BE2C (cell line): ENCODE data around the gene TMIGD2.

Experiments used
- DNase-seq: peaks from one replicate; pipeline ENCODE4 v3.0.0-alpha.2; 2020
- H3K27me3 ChIP-seq: fragments of 250-450 bp; sonication (Bioruptor Pico); 2 replicates; pipeline ENCODE4 v1.5.1; 2020; ENCODE audit warnings: mild to moderate bottlenecking
- H3K36me3 ChIP-seq: fragments of 250-450 bp; sonication (Bioruptor Pico); 2 replicates; pipeline ENCODE4 v1.5.1; 2020; ENCODE audit warnings: mild to moderate bottlenecking
- H3K4me1 ChIP-seq: fragments of 250-450 bp; sonication (Bioruptor Pico); 2 replicates; pipeline ENCODE4 v1.5.1; 2020
- H3K4me3 ChIP-seq: 2 replicates; pipeline ENCODE4 v1.5.1; 2011; ENCODE audit warnings: low read depth, low read length
- H3K9me3 ChIP-seq: fragments of 250-450 bp; sonication (Bioruptor Pico); 2 replicates; pipeline ENCODE4 v1.5.1; 2020
- TF ChIP-seq, protein P1 (sequence below): IDR thresholded peaks from 2 replicates; pipeline ENCODE4 v1.5.1; 2012; ENCODE audit warnings: mild to moderate bottlenecking, low read depth, low read length

Gene TMIGD2

GRCh38 chr19:4301590-4302242 is 473 bp downstream of the TMIGD2 start:
- Histone ChIP-seq H3K36me3 (peaks cover 8% of the 10 kb centered on the region; the same call in 1 of the 2 replicates), H3K27me3 (no peaks in the 10 kb centered on the region), H3K4me3 (no peak overlapping the region), H3K4me1 (peaks cover 8% of the 10 kb centered on the region), H3K9me3 (no peaks in the 10 kb centered on the region)
- DNase-seq: peak; percentile 56
- TF ChIP-seq, protein P1, sequence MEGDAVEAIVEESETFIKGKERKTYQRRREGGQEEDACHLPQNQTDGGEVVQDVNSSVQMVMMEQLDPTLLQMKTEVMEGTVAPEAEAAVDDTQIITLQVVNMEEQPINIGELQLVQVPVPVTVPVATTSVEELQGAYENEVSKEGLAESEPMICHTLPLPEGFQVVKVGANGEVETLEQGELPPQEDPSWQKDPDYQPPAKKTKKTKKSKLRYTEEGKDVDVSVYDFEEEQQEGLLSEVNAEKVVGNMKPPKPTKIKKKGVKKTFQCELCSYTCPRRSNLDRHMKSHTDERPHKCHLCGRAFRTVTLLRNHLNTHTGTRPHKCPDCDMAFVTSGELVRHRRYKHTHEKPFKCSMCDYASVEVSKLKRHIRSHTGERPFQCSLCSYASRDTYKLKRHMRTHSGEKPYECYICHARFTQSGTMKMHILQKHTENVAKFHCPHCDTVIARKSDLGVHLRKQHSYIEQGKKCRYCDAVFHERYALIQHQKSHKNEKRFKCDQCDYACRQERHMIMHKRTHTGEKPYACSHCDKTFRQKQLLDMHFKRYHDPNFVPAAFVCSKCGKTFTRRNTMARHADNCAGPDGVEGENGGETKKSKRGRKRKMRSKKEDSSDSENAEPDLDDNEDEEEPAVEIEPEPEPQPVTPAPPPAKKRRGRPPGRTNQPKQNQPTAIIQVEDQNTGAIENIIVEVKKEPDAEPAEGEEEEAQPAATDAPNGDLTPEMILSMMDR: no peak

GRCh38 chr19:4300589-4300988 is 1.6 kb downstream of the TMIGD2 start:
- Histone ChIP-seq H3K36me3 (no peaks in the 10 kb centered on the region), H3K4me1 (peaks cover 11% of the 10 kb centered on the region), H3K4me3 (no peak overlapping the region), H3K9me3 (no peaks in the 10 kb centered on the region), H3K27me3 (no peaks in the 10 kb centered on the region)
- no peak for DNase-seq
- TF ChIP-seq, protein P1: no peak

DNA sequence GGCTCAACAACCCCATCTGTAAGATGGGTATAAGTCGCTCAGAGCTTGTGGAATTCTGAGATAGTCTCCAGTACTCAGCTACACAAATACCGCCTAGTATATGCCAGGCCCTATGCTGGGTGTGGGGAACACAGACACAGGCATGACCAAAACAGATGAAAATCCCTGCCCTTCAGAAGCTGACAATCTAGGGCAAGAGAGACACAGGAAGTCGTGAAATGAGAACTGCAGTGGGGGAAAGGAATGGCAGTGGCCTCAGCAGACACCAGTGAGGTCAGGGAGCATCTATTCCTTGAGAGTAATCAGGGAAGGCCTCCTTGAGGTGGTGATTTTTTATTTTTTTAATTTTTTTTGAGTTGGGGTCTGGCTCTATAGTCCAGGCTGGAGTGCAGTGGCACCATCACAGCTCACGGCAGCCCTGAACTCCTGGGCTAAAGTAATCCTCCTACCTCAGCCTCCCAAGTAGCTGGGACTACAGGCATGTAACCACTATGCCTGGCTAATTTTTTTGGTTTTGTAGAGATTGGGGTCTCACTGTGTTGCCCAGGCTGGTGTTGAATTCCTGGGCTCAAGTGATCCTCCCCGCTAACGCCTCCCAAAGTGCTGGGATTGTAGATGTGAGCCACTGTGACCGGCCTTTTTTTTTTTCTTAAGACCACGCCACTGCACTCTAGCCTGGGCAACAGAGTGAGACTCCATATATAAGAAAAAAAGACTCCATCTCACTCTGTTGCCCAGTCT is 3.2 kb downstream of the TMIGD2 start:
- DNase-seq: no peak
- no peaks in the 10 kb centered on the region for H3K9me3 ChIP-seq
- no peaks in the 10 kb centered on the region for H3K27me3 ChIP-seq
- H3K4me3 ChIP-seq: no peak overlapping the region
- H3K36me3 ChIP-seq: no peaks in the 10 kb centered on the region
- TF ChIP-seq, protein P1: no peak
- H3K4me1 ChIP-seq: peaks cover 11% of the 10 kb centered on the region

- DNase-seq: peak; percentile 43
- Histone ChIP-seq H3K4me3 (no peak overlapping the region), H3K4me1 (peaks cover 11% of the 10 kb centered on the region), H3K36me3 (no peaks in the 10 kb centered on the region), H3K9me3 (no peaks in the 10 kb centered on the region), H3K27me3 (no peaks in the 10 kb centered on the region)
- TF ChIP-seq, protein P1: peak; percentile 33
Observed at GRCh38 chr19:4297901-4298809, 4.0 kb downstream of the TMIGD2 start.

- Histone ChIP-seq H3K9me3 (no peaks in the 10 kb centered on the region), H3K4me1 (peaks cover 10% of the 10 kb centered on the region), H3K4me3 (no peak overlapping the region), H3K36me3 (0 out of 2 replicates have a peak, but pooled peaks cover 2% of the 10 kb centered on the region), H3K27me3 (no peaks in the 10 kb centered on the region)
- TF ChIP-seq, protein P1: no peak
- DNase-seq: peak; percentile 89
Observed at GRCh38 chr19:4295972-4296771, 6.0 kb downstream of the TMIGD2 start.
